Naive B cell (primary cell): Measurements from ENCODE around the gene NAE1. TPM values are rescaled to one million over a fixed set of nuclear protein-coding genes. Genes with fewer than 3 reads are reported as not detected.
A peak's percentile ranks its signal among the peaks of the same experiment; 100 is the strongest.

Source experiments
- ATAC-seq, 2 donors: fragments of 150-1000 bp; cut with Tn5 transposase; 2 replicates each; pipeline ENCODE4 v1.10.0; 2021; ENCODE audit warnings: low read depth in 2 of 2, mild to moderate bottlenecking in 2 of 2, moderate library complexity in 2 of 2
- DNase-seq: peaks from one replicate; pipeline ENCODE4 v3.0.0; 2022
- H3K27ac Mint-ChIP-seq, 6 donors: one replicate each; pipeline ENCODE4 v1.8.0; 2020 to 2022; ENCODE audit warnings: mild to moderate bottlenecking in 6 of 6, mixed read lengths in 6 of 6, moderate library complexity in 5 of 6, inconsistent platforms in 2 of 6
- H3K27me3 Mint-ChIP-seq, 3 donors: one replicate each; pipeline ENCODE4 v1.8.0; 2021 to 2022; ENCODE audit warnings: mixed read lengths in 3 of 3, mild to moderate bottlenecking in 1 of 3
- H3K36me3 Mint-ChIP-seq, 2 donors: one replicate each; pipeline ENCODE4 v1.8.0; 2020 to 2022; ENCODE audit warnings: mixed read lengths in 2 of 2, inconsistent platforms in 1 of 2, mild to moderate bottlenecking in 1 of 2
- H3K4me1 Mint-ChIP-seq, 3 donors: one replicate each; pipeline ENCODE4 v1.8.0; 2020 to 2022; ENCODE audit warnings: mixed read lengths in 3 of 3, inconsistent platforms in 1 of 3, mild to moderate bottlenecking in 1 of 3, moderate library complexity in 1 of 3
- H3K4me3 Mint-ChIP-seq, 8 donors: one replicate each; pipeline ENCODE4 v1.8.0; 2020 to 2022; ENCODE audit warnings: mild to moderate bottlenecking in 8 of 8, mixed read lengths in 8 of 8, moderate library complexity in 8 of 8, inconsistent platforms in 2 of 8
- H3K9me3 Mint-ChIP-seq, 7 donors: one replicate each; pipeline ENCODE4 v1.8.0; 2020 to 2022; ENCODE audit warnings: mixed read lengths in 7 of 7, mild to moderate bottlenecking in 5 of 7, inconsistent platforms in 2 of 7, moderate library complexity in 1 of 7
- polyA plus RNA-seq, 6 donors: library from polyadenylated mRNA; unstranded; fragments of 300-500 nt; fragmentation: Illumina TruSeq; gene quantifications; one replicate each; pipeline ENCODE4 v1.2.3, GENCODE V29; 2021; ENCODE audit warnings: low read depth in 6 of 6

Gene NAE1
- polyA plus RNA-seq, 6 donors from 2014 or later = 46.7 to 87.4 (median 54.6) TPM

- H3K4me1 Mint-ChIP-seq = no peaks in the 10 kb centered on the region
- DNase-seq = no peak
- H3K36me3 Mint-ChIP-seq = no peaks in the 10 kb centered on the region
- H3K27me3 Mint-ChIP-seq = peaks cover under 1 to 12% (median 11%) of the 10 kb centered on the region in 3 donors
- no peak overlapping the region for H3K4me3 Mint-ChIP-seq
- H3K9me3 Mint-ChIP-seq = no peaks in the 10 kb centered on the region
- H3K27ac Mint-ChIP-seq = no peak overlapping the region
- ATAC-seq = no peak
Observed at GRCh38 chr16:66758086-66758485, 72.7 kb downstream of the NAE1 start.

DNA sequence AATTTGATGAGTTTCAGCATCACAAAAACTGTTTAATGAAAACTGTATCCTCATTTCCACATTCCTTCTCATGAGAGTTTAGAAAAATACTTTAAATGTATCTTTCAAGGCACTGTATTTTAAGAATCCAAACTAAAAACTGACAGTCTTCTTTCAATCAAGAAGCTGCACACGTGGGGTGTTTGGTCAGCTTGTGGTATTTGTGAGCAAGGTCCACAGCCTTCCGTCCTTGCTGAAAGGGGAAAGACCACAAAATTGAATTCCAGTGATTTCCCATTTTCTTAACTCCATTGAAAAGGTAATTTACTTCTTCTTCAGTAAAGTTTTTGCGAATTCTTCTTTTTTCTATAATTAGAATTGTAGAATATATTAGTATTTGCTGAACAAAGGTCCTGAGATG, 76.0 kb downstream of the NAE1 start:
- Mint-ChIP-seq H3K27me3 (peaks cover 13 to 23% (median 19%) of the 10 kb centered on the region in 3 donors), H3K4me1 (peaks cover 18 to 20% (median 19%) of the 10 kb centered on the region in 3 donors), H3K27ac (no peak overlapping the region), H3K9me3 (no peaks in the 10 kb centered on the region), H3K36me3 (no peaks in the 10 kb centered on the region), H3K4me3 (peak overlapping the region in 1 of 8 donors; percentile 37)
- DNase-seq (no peak), ATAC-seq (no peak)

DNA sequence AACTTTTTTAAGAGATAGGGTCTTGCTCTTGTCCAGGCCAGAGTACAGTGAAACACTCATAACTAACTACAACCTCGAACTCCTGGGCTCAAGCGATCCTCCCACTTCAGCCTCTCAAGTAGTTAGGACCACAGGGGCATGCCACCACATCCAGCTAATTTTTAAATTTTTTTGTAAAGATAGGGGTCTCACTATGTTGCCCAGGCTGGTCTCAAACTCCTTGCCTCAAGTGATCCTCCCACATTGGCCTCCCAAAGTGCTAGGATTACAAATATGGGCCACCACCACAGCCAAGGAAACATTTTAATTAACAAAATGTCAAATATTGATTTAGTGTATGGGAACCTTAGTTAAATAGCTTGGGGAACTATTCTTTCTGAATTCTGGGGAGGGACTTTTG, 76.6 kb downstream of the NAE1 start:
- no peak for ATAC-seq
- Mint-ChIP-seq H3K9me3 (no peaks in the 10 kb centered on the region), H3K27ac (no peak overlapping the region), H3K36me3 (no peaks in the 10 kb centered on the region), H3K4me3 (peak overlapping the region in 1 of 8 donors; percentile 83), H3K4me1 (peaks cover 24 to 26% (median 26%) of the 10 kb centered on the region in 3 donors), H3K27me3 (peaks cover 13 to 21% (median 17%) of the 10 kb centered on the region in 3 donors)
- no peak for DNase-seq

DNA sequence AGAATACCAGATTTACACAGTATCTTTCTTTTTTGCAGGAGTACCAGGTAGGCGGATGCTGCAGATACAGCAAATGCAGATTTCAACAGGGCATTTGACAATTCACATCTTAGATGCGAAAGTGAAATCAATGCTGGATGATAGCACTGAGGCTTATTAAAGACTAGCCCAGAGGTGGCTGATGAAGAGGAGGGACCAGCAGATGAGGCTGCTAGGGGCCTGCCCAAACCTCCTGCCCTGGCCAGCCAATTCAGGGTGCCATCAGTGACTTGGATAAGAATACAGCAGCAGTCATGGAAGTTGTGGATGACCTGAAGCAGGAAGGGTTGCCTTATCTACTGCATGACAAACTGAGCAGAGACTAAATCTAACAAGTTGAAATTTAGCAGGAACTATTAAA, 77.8 kb downstream of the NAE1 start:
- Mint-ChIP-seq H3K27ac (peak overlapping the region in 1 of 6 donors; percentile 20), H3K4me3 (peak overlapping the region in 4 of 8 donors; percentile 29 to 83 (median 62)), H3K9me3 (no peaks in the 10 kb centered on the region), H3K4me1 (peaks cover 31 to 34% (median 34%) of the 10 kb centered on the region in 3 donors), H3K36me3 (no peaks in the 10 kb centered on the region), H3K27me3 (peaks cover 13 to 18% (median 15%) of the 10 kb centered on the region in 3 donors)
- DNase-seq = no peak
- ATAC-seq = no peak

Other genes starting within 250 kb of the NAE1 start
- gene CMTM3, start 226.3 kb downstream of the NAE1 start, polyA plus RNA-seq = 10 to 100 TPM; 17.0 to 24.3 (median 19.1) TPM
- gene CMTM4, start 134.2 kb downstream of the NAE1 start, polyA plus RNA-seq = under 1 TPM in 1 of 6 donors, not detected in 5; 0.20 TPM
- 10 to 100 TPM; 10.5 to 33.8 (median 23.4) TPM for gene DYNC1LI2, start 79.4 kb downstream of the NAE1 start, polyA plus RNA-seq
- gene TERB1, start 29.4 kb downstream of the NAE1 start, polyA plus RNA-seq = not detected
- gene CA7, start 13.4 kb upstream of the NAE1 start, polyA plus RNA-seq = not detected
- gene PDP2, start 49.5 kb upstream of the NAE1 start, polyA plus RNA-seq = 1 to 10 TPM; 1.4 to 5.8 (median 1.8) TPM
- gene CDH16, start 87.9 kb upstream of the NAE1 start, polyA plus RNA-seq = not detected
- gene RRAD, start 94.6 kb upstream of the NAE1 start, polyA plus RNA-seq = under 1 TPM in 1 of 6 donors, not detected in 5; 0.43 TPM
- gene CIAO2B, start 103.4 kb upstream of the NAE1 start, polyA plus RNA-seq = 100 to 1,000 TPM in 3 of 6 donors, 10 to 100 TPM in 3; 69.0 to 114 (median 100) TPM
- 10 to 100 TPM; 16.3 to 25.7 (median 21.0) TPM for gene CES2, start 104.5 kb upstream of the NAE1 start, polyA plus RNA-seq
- under 1 TPM in 1 of 6 donors, not detected in 5; 0.66 TPM for gene CES3, start 130.3 kb upstream of the NAE1 start, polyA plus RNA-seq
- 1 to 10 TPM in 4 of 6 donors, under 1 TPM in 2; 0.61 to 5.8 (median 1.4) TPM for gene CES4A, start 157.6 kb upstream of the NAE1 start, polyA plus RNA-seq
- 10 to 100 TPM; 51.8 to 94.4 (median 70.5) TPM for gene CBFB, start 198.2 kb upstream of the NAE1 start, polyA plus RNA-seq